ENCODE measurements around the gene AHCYL2.
"Not testable (repeated sequence)": the region's sequence is repeated elsewhere in the genome, so short reads cannot be mapped to it uniquely, and the experiment has no call there.

Gene AHCYL2

GRCh38 chr7:129295015-129295423 is 70.2 kb downstream of the AHCYL2 start:
- ATAC-seq, result no peak

DNA sequence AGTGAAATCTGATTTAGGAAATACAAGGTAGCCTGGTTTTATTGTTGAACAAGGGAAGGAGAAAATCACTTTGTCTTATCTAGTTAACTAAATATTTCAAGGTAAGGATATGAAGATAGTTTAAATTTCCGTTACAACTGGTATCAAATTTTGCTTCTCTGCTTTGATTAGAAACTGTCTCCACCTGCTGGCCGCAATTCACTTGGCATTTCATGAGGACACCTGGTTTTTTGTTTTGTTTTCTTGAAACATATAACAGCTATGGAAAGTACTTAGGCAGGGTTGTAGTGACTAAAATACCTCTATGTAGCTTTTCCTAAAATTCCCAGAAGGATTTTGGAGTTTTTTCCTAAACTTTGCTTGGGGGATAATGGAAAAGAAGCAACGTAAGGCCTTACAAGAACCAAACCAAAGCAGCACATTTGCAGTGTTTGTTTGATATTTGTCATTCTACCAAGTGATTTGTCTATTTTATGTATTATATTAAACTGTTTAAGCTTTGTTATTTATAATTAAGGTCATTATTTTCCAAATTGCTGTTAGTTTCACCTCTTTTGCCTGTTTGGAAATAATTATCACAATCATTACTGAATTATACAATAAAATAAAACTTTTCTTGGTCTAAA is 73.6 kb downstream of the AHCYL2 start:
- no peak for ATAC-seq

DNA sequence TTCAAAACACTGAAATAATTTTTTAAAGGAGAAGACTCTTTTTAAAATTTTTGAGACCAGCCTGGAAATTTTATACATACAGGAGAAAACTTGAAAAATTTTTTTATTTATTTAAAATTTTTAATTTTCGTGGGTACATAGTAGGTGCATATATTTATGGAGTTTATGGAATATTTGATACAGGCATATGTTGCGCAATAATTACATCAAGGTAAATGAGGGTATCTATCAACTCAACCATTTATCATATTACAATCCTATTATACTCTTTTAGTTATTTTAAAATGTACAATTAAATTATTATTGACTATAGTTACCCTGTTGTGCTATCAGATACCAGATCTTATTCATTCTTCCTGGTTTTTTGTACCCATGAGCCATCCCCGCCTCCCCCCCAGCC is 75.1 kb downstream of the AHCYL2 start:
- ATAC-seq, result no peak

GRCh38 chr7:129300299-129300698 is 75.5 kb downstream of the AHCYL2 start:
- not testable (repeated sequence) for ATAC-seq

DNA sequence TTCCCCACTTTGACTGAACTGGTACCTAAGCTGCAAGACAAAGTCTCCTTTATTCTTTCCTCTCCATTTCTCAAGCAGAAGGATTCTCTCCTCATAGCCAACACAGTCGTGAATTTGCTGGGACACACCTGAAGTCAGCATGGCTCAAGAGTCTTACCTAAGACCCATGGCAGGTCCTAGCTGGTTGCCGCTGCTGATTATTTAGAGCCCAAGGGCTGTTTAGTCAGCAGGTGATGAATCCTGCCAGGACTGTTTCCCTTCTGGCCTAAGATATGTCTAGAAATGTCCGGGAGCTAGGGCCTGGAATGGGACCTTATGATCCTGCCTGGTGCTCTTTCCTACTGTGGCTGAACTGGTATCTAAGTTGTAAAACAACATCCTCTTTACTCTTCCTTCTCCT is 82.8 kb downstream of the AHCYL2 start:
- no peak for ATAC-seq

DNA sequence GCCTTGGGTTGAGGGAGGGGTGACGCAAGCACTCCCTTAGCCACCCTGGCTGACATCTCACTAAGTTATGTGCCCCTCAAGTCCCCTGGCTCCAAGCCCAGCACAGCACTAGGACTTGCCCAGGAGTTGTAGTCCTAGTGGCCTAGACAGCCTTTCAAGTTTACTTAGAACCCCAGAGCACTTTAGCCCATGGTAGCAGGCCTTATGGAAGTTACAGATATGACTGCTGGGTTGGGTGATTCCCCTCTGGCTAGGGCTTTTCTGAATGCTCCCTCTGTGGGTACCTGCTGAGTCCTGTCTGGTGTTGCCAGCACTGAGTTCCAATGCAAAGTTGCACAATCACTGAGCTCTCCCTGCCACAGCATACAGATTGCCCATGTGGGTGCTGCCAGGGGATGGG is 83.2 kb downstream of the AHCYL2 start:
- no peak for ATAC-seq

GRCh38 chr7:129311429-129311828 is 86.6 kb downstream of the AHCYL2 start:
- no peak for ATAC-seq

DNA sequence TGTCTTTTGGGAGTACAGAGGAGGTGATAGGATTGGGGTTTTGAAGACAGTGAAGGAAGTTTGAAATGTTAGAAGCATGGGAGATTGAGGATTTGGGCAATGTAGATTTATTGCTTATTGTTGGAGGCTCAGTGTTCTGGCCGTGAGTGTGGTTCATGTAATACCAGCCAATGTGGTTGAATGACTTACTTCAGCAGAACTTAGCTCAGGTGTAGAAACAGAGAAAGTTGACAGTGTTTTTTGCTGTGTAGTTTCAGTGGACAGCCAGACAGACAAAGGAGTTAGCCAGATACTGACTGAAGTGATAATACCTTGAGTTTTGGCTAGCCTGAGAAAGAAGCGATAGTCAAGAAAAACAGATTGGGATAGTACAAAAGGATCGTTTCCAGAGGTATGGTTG is 88.5 kb downstream of the AHCYL2 start:
- ATAC-seq, result no peak

GRCh38 chr7:129315960-129316359 is 91.1 kb downstream of the AHCYL2 start:
- no peak for ATAC-seq

- no peak for ATAC-seq
These were observed 92.6 kb downstream of the AHCYL2 start for GRCh38 chr7:129317450-129317849.

DNA sequence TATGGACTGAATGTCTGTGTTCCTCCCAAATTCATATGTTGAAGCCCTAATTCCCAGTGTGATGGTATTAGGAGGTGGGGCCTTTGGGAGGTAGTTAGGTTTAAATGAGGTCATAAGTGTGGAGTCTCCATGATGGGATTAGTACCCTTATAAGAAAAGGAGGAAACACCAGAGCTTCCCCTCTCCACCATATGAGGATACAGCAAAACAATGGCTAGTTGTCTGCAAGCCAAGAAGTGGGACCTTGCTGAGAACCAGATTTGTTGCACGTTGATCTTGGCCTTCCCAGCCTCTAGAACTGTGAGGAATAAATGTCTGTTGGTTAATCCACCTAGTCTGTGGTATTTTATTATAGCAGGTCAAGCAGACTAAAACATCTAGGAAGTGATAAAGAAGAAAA is 102.2 kb downstream of the AHCYL2 start:
- no peak for ATAC-seq

- peak in 1 of 2 donors; percentile 43 for ATAC-seq
These were observed 107.6 kb downstream of the AHCYL2 start for GRCh38 chr7:129332254-129333035.

DNA sequence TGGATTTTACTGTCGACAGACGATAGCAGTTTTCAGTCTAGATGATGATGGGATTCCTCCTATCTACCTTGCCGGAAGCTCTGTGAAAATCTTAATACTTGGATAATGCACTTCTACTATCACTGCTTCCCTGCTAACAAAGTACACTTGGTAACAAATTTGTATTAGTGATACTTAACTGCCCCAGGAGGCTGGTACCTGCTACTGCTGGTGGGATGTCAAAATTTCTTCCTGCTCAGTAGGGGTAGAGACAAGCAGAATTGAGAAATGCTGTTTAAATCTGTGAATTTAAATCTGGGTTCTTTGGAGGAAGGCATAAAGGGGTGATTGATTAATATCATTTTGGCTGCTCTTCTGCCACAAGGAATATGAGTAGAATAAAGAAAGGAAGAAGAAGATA is 109.6 kb downstream of the AHCYL2 start:
- no peak for ATAC-seq

- no peak for ATAC-seq
These were observed 113.6 kb downstream of the AHCYL2 start for GRCh38 chr7:129338450-129338849.

GRCh38 chr7:129341212-129341611 is 116.4 kb downstream of the AHCYL2 start:
- no peak for ATAC-seq

- ATAC-seq, result no peak
These were observed 117.3 kb downstream of the AHCYL2 start for GRCh38 chr7:129341816-129342806.

DNA sequence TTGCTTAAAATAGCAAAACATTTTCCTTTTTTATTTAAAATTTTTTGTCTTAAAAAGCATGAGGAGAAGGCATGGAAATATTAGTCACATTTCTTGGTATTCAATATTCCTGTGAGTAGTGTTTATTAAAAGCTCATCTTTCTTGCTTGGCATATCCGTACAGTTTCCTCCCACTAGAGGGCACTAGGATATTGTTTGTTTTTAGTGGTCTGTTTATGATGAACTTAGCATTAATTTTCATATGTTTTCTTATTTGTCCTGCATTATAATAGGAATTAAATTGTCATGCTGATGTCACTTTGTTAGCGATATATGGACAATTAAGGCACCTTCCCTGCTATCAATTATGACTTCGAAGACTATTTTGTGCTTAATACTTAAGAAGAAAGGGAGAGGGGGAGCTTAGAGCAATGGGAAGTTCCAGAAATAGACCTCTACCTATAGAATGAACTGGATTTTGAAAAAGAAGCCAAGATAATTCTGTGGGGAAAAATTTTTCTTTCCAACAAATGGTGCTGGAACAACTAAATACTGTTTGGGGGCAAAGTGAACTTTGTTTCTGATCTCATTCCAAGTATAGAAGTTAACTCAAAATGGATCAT is 118.4 kb downstream of the AHCYL2 start:
- ATAC-seq, result no peak

GRCh38 chr7:129347330-129347729 is 122.5 kb downstream of the AHCYL2 start:
- no peak for ATAC-seq

GRCh38 chr7:129348023-129348740 is 123.4 kb downstream of the AHCYL2 start:
- ATAC-seq, result no peak

GRCh38 chr7:129351320-129351719 is 126.5 kb downstream of the AHCYL2 start:
- no peak for ATAC-seq

GRCh38 chr7:129353104-129353503 is 128.3 kb downstream of the AHCYL2 start:
- ATAC-seq, result not testable (repeated sequence)
